OCI-M2 (cell line): ENCODE data around the gene SMG5.
"Not testable (repeated sequence)": the region's sequence is repeated elsewhere in the genome, so short reads cannot be mapped to it uniquely, and the experiment has no call there.

Source experiments
- DNase-seq: peaks from one replicate; lab custom pipeline; 2025; ENCODE audit not compliant: unreplicated experiment; lab: John Stamatoyannopoulos, UW

The SMG5 gene

DNA sequence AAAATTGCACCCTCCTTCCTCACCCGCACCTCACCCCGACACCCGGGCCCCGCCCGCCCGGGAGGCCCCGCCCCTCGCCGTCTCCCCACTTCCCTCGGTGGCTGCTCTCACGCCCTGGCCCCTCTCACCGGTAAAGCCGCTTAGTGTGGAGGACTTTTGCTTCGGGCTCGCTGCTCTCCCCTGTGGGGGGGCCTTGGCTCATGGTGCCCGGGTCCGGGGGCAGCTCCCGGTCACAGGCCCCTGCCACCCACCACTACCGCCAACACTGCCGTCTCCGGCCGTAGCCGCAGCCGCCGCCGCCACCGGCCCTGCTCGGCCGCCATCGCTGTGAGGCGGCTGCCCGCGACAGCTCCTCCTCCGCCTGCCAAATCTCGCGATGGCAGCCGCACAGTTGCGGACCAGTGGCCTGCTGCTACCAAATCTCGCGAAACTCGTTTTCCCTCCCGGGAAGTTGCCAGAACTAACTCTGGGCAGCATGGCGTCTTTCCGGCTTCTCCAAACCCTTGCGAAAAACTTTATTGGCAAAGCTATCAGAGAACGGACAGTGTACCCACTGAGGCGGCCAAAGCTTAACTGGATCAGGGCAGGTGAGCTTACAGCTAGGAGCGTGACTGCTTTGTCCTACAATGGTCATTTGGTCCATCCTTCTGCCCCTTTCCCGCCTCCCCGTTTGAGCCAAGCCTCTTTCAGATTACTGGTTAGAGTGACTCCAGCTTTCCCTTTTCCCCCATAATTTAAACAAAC is at the start of gene SMG5:
SMG5 (minus strand) TSS at position 347 of the 744 bp plus-strand sequence; CDS start at position 202, 145 bp downstream.
- DNase-seq = peak; percentile 76

DNA sequence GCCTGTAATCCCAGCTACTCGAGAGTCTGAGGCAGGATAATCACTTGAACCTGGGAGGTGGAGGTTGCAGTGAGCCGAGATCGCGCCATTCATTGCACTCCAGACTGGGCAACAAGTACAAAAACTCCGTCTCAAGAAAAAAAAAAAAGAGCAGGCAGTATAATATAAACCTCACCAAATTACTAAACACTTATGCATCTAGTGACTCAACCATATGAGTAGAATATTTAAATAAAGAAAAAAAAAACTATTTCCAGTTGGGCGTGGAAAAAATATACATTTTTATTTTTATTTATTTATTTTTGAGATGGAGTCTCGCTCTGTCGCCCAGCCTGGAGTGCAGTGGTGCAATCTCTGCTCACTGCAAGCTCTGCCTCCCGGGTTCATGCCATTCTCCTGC is 40.6 kb upstream of the SMG5 start:
- not testable (repeated sequence) for DNase-seq

- no peak for DNase-seq
These were observed 37.9 kb upstream of the SMG5 start for GRCh38 chr1:156320560-156320959.

DNA sequence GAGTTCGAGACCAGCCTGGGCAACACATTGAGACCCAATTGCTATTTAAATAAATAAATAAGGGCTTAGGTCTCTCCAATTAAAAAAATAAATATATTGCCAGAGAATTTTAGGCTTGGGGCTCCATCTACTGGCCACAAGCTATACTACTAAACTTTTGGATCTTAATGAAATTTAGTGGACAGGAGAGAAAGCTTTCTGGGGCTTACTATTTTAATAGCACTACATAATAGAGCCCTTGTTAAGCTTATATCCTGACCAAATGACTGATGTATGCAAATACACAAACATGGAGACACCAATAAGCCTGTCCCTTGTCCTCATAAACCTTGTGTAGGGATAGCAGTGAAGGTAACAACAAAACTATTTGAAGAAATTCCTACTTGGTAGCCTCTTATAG is 37.0 kb upstream of the SMG5 start:
- DNase-seq = no peak

DNA sequence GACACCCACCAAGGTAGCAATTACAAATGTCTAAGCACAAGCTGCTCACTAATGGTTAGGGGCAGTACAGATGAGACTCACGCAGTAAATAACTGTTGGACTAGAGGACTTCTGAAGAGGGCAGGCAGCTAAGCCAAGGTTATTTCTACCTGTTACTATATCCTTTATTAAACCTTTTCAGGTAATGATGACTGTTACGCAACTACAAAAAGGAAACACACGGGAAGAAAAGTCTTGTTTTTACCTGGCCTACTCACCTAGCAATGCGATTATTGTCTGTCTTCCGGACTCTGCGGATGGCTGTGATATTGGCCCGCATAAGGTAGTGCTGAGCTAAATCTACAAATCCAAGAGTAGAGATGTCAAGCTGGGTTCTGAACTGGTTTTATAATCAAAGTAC is 34.3 kb upstream of the SMG5 start:
- DNase-seq = no peak

DNA sequence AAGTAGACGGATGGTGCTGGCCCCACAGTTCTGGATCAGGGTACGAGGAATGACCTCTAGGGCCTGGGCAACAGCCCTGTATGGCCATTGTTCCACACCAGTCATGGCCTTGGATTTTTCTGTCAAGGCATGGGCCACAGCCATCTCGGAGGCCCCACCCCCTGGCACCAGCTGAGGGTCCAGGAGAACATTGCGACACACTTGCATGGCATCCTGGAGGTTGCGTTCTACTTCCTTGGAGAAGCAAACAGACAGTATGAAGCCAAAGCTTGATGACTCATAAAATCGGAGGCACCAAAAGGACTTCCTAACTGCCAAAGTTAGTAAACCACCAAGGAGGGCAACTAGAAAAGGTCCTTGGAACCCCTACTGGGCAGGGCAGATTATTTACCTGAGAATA is 28.3 kb upstream of the SMG5 start:
- no peak for DNase-seq

DNA sequence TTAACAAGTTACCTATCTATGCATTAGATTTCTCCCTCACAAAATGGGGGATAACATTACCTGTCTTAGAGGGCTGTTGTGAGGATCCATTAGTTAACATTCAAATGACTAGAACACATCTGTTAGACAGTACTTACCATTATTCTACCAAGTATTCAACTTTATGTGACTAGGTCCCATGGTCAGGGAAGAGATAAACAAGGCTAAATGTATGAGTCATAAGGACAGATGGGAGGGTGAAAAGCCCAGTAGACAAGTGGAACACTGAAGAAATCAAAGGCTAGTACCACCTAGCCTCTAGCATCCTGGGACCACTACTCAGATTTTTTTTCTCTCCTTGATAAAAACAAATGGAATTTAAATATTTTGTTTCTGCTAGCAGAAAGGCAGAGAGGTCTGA is 25.5 kb upstream of the SMG5 start:
- DNase-seq = no peak

DNA sequence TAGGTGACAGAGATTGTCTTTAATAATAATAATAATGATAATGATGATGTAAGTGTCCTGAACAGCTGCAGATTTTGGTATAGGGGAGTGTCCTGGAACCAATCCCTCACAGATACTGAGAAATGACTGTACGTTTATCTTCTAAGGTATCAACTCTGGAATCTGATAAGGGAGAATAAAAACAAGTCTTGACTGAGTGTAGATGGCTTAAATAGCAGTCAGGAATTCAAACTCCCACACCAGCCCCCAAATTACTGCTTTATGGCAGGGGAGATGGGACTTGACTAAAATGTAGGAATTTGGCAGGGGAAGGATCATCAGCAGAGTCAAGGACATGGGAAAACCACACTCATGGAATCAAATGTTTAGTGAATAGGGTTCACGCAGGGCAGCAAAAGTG is 22.6 kb upstream of the SMG5 start:
- no peak for DNase-seq

DNA sequence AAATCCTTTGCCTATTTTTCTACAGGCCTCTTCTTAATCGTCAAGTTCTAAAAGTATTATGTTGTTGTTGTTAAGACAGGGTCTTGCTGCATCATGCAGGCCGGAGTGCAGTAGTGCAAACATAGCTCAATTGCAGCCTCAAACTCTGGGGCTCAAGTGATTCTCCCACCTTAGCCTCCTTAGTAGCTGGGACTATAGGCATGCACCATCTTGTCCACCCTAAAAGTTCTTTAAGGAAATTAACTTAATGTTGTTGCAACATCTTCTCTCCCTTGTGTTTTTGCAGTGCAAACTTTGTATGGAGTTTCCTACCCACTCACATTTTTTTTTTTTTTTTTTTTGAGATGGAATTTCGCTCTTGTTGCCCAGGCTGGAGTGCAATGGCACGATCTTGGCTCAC is 20.6 kb upstream of the SMG5 start:
- DNase-seq = no peak

DNA sequence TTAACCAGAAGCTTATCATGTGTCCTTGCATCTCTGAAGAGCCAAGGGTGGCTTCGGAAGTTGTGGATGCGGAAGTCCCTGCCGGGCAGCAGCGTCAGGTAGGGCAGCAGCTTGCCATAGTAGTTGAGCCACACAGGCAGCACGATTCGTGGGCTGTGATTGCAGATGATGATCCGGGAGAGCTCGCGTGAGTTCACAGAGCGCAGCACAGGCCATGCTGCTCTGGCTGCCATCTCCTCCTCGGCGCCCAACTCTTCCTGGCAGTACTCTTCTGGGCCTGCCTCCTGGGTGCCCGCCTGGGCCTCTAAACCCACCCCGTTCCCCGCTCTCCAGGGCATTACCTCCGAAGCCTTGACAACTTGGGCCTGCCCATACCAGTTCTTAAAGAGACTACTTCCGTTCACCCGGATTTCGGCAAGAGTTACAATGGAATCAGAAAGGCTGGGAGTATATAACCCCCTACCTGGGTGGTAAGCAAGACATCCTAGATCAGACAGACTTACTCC is 16.3 kb upstream of the SMG5 start, which contains the start of gene VHLL:
VHLL (minus strand) TSS at position 456 of the 506 bp plus-strand sequence; CDS start at position 338, 118 bp downstream.
- DNase-seq = no peak

- DNase-seq = no peak
These were observed 12.8 kb upstream of the SMG5 start, which contains the start of gene GLMP for GRCh38 chr1:156295391-156295947. Gene GLMP (minus strand): TSS chr1:156295679. CDS start chr1:156295645, 34 bp downstream.

DNA sequence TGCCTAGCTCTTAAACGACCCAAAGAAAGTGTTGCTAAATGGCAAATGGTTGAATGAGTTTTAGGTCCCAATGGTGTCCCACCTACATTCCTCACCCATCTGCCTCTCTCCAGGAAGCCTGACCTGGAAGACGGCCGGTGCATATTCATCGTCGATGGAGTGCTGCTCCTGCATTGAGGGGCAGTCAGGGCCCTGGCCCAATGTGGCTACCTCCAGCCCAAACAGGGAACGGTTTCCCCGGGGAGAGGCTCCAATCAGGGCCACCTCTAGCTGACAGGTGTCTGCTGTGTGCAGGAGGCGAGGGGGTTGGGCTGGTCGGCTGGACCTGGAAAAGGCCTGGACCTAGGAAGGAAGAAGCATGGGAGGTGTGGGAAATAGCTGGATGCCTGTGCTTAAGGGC is 11.3 kb upstream of the SMG5 start:
- no peak for DNase-seq

DNA sequence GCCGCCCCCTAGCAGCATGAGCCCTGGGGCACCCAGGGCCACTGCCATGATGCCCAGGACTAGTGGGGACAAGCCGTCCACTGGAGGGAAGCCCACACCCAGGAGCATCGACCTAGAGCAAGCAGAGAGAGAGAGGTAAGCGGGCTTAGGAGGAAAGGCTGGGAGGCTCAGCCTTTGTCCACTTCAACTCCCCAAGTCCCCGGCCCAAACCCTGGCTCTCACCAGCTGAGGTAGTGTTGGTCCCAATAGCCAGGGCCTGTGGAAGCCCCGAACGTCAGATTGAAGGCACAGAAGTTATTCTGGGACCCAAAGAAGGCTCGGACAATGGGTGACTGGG is 10.4 kb upstream of the SMG5 start:
- DNase-seq = no peak

GRCh38 chr1:156291226-156292061 is 8.8 kb upstream of the SMG5 start:
- no peak for DNase-seq

- no peak for DNase-seq
These were observed 7.2 kb upstream of the SMG5 start for GRCh38 chr1:156289857-156290256.

DNA sequence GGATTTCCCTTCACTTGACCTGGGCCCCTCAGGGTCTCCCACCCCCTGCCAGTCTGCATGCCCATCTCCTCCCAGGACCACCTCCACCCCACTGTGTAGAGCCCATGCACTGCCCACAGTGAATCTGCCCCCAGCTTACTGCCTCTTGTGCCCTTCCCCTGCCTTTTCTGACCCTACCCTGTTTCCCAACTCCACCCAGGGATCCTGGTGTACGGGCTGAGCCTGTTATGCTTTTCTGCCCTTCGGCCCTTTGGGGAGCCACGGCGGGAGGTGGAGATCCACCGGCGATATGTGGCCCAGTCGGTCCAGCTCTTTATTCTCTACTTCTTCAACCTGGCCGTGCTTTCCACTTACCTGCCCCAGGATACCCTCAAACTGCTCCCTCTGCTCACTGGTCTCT is 3.4 kb upstream of the SMG5 start:
- DNase-seq = no peak

- no peak for DNase-seq
These were observed 2.8 kb upstream of the SMG5 start for GRCh38 chr1:156285437-156285836.

DNA sequence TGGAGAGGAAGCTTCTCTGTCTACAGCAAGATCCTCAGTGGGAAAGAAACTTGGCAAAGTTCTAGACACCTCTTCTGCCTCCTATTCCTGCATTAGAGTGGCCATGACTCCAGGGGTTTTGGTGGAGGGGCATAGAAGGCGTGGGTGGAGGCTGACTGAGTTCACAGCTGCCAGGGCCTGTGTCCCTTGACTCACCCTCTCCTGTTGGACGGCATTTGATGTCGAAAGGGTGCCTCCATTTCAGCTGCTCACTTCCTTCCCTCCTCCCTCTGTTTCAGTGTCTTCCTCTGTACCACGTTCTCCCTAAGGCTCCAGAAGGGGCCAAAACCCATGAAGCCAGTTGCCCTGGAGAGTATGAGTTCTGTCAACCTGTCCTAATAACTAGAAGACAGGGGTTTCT is 2.1 kb upstream of the SMG5 start:
- DNase-seq = no peak

DNA sequence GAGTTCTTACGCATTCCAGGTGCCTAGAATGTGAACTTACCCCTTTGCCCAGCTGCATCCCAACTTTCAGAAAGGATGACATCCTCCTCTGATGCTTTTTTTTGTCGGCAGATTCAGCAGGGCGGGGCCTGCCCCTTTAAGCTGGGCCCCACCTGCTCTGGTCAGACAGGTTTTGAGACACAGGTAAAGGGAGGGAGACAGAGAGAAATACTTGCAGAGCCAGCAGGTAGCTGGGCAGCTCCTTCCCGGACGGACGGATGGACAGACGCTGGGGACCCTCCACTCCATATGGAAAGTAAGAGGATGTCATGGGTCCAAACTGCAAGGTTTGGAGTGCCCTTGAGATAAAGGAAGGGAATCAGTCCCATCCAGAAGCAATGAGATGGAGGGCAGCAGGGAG is 1.5 kb upstream of the SMG5 start, which contains the start of gene TMEM79:
TMEM79 (plus strand) TSS at position 214 of the 400 bp plus-strand sequence. CDS start 902 bp downstream, outside the sequence.
- DNase-seq = no peak

GRCh38 chr1:156283521-156283920 is 896 bp upstream of the SMG5 start:
- no peak for DNase-seq

- DNase-seq = no peak
These were observed 739 bp downstream of the SMG5 start for GRCh38 chr1:156281693-156282478.
